A549 (cell line): Measurements from ENCODE around the gene TFCP2L1.

ENCODE experiments used
- CEBPB ChIP-seq, 2 experiments: fragments of >200 bp in 1 of 2; sonication (Bioruptor Twin) in 1 of 2; formaldehyde crosslinking in 1 of 2; IDR thresholded peaks; 2 replicates each; pipeline ENCODE4 v1.6.1; 2012 to 2016
- EP300 ChIP-seq, 2 experiments: fragments of >200 bp; sonication (Bioruptor Twin); formaldehyde crosslinking; IDR thresholded peaks; 2 replicates in 1 of 2; 3 replicates in 1 of 2; pipeline ENCODE4 v1.6.1; 2016 to 2017
- FOSB ChIP-seq: fragments of 250-450 bp; sonication (Bioruptor Pico); IDR thresholded peaks from 2 replicates; pipeline ENCODE4 v1.5.0; 2020; ENCODE audit warnings: mild to moderate bottlenecking, moderate library complexity
- KDM5A ChIP-seq: fragments of 200-600 bp; sonication (generic); IDR thresholded peaks from 2 replicates; pipeline ENCODE4 v1.6.1; 2016; ENCODE audit warnings: antibody characterized with exemption, mild to moderate bottlenecking
- MAFK ChIP-seq: fragments of 450-650 bp; IDR thresholded peaks from 2 replicates; pipeline ENCODE4 v1.6.1; 2014; ENCODE audit not compliant: partially characterized antibody
- MAX ChIP-seq: IDR thresholded peaks from 2 replicates; pipeline ENCODE4 v1.6.1; 2012
- POLR2A ChIP-seq: IDR thresholded peaks from 2 replicates; pipeline ENCODE4 v1.6.1; 2012; ENCODE audit warnings: mild to moderate bottlenecking, low read length
- RAD21 ChIP-seq, 2 experiments: fragments of >200 bp in 1 of 2; sonication (Bioruptor Twin) in 1 of 2; formaldehyde crosslinking in 1 of 2; IDR thresholded peaks in 1 of 2; conservative IDR thresholded peaks in 1 of 2; 2 replicates in 1 of 2; 3 replicates in 1 of 2; pipeline ENCODE4 v1.6.1; 2012 to 2018; ENCODE audit warnings: inconsistent platforms in 1 of 2
- SREBF2 ChIP-seq: fragments of 450-650 bp; IDR thresholded peaks from 2 replicates; pipeline ENCODE4 v1.6.1; 2014; ENCODE audit warnings: mild to moderate bottlenecking, moderate library complexity
- TF ChIP-seq, protein P1 (sequence below): fragments of >200 bp; sonication (Bioruptor Twin); formaldehyde crosslinking; IDR thresholded peaks from 3 replicates; pipeline ENCODE4 v1.5.1; 2016
- TF ChIP-seq, protein P2 (sequence below): fragments of 150-350 bp; IDR thresholded peaks from 2 replicates; pipeline ENCODE4 v1.6.1; 2014; ENCODE audit warnings: low read depth, mild to moderate bottlenecking, low read length
- TF ChIP-seq, protein P3 (sequence below): fragments of 200-600 bp; sonication (generic); IDR thresholded peaks from 2 replicates; pipeline ENCODE4 v1.6.1; 2016; ENCODE audit warnings: antibody characterized with exemption, mild to moderate bottlenecking, moderate library complexity

DNA sequence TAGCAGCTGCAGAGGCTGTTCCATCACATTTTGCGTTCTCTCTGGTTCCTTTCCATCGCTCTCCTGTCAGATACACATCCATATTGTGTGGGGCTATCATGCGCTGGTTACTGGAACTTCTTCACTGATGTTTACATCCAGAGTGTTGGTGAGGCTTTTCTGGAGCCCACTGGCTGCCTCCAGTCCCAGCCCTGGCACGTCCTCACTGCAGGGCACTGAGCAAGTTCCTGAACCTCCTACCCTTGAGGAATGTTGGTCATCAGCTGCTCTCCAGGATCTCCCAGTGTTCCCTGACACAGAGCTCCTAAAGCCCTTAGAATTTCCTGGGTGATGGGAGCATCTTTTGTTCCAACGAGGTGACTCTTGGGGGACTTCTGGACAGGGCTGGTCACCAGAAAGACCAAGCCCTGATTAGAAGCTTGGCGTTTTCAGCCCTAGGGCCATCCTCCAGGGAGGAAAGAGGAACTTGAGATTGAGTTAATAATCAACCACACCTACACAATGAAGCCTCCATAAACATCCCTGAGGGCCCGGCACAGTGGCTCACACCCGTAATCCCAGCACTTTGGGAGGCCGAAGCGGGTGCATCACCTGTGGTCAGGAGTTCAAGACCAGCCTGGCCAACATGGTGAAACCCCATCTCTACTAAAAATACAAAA lies 81.3 kb downstream of the TFCP2L1 start:
- TF ChIP-seq FOSB (no peak), MAFK (no peak), POLR2A (no peak), SREBF2 (no peak), RAD21 (conservative IDR thresholded peaks at IDR 0.05 in 1 of 2, IDR thresholded peaks at IDR 0.05 in 1 of 2) (no peak), KDM5A (no peak), EP300 (IDR thresholded peaks at IDR 0.05) (no peak), MAX (no peak), CEBPB (IDR thresholded peaks at IDR 0.05) (no peak)
- TF ChIP-seq, protein P1, sequence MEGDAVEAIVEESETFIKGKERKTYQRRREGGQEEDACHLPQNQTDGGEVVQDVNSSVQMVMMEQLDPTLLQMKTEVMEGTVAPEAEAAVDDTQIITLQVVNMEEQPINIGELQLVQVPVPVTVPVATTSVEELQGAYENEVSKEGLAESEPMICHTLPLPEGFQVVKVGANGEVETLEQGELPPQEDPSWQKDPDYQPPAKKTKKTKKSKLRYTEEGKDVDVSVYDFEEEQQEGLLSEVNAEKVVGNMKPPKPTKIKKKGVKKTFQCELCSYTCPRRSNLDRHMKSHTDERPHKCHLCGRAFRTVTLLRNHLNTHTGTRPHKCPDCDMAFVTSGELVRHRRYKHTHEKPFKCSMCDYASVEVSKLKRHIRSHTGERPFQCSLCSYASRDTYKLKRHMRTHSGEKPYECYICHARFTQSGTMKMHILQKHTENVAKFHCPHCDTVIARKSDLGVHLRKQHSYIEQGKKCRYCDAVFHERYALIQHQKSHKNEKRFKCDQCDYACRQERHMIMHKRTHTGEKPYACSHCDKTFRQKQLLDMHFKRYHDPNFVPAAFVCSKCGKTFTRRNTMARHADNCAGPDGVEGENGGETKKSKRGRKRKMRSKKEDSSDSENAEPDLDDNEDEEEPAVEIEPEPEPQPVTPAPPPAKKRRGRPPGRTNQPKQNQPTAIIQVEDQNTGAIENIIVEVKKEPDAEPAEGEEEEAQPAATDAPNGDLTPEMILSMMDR = no peak
- TF ChIP-seq, protein P2, sequence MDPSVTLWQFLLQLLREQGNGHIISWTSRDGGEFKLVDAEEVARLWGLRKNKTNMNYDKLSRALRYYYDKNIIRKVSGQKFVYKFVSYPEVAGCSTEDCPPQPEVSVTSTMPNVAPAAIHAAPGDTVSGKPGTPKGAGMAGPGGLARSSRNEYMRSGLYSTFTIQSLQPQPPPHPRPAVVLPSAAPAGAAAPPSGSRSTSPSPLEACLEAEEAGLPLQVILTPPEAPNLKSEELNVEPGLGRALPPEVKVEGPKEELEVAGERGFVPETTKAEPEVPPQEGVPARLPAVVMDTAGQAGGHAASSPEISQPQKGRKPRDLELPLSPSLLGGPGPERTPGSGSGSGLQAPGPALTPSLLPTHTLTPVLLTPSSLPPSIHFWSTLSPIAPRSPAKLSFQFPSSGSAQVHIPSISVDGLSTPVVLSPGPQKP = no peak
- TF ChIP-seq, protein P3, sequence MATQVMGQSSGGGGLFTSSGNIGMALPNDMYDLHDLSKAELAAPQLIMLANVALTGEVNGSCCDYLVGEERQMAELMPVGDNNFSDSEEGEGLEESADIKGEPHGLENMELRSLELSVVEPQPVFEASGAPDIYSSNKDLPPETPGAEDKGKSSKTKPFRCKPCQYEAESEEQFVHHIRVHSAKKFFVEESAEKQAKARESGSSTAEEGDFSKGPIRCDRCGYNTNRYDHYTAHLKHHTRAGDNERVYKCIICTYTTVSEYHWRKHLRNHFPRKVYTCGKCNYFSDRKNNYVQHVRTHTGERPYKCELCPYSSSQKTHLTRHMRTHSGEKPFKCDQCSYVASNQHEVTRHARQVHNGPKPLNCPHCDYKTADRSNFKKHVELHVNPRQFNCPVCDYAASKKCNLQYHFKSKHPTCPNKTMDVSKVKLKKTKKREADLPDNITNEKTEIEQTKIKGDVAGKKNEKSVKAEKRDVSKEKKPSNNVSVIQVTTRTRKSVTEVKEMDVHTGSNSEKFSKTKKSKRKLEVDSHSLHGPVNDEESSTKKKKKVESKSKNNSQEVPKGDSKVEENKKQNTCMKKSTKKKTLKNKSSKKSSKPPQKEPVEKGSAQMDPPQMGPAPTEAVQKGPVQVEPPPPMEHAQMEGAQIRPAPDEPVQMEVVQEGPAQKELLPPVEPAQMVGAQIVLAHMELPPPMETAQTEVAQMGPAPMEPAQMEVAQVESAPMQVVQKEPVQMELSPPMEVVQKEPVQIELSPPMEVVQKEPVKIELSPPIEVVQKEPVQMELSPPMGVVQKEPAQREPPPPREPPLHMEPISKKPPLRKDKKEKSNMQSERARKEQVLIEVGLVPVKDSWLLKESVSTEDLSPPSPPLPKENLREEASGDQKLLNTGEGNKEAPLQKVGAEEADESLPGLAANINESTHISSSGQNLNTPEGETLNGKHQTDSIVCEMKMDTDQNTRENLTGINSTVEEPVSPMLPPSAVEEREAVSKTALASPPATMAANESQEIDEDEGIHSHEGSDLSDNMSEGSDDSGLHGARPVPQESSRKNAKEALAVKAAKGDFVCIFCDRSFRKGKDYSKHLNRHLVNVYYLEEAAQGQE = no peak
